LoVo (cell line): Measurements from ENCODE around the gene EXOSC2.

Experiments used
- DNase-seq: peaks from one replicate; pipeline ENCODE4 v3.0.0-alpha.2; 2016; ENCODE audit warnings: low spot score

Gene EXOSC2

GRCh38 chr9:130739081-130739480, 45.5 kb downstream of the EXOSC2 start:
- no peak for DNase-seq

- no peak for DNase-seq
Observed at GRCh38 chr9:130740218-130741023, 46.8 kb downstream of the EXOSC2 start.

- DNase-seq: no peak
Observed at GRCh38 chr9:130741024-130741305, 47.4 kb downstream of the EXOSC2 start.

- DNase-seq: no peak
Observed at GRCh38 chr9:130741831-130742449, 48.4 kb downstream of the EXOSC2 start.

- no peak for DNase-seq
Observed at GRCh38 chr9:130743656-130744055, 50.1 kb downstream of the EXOSC2 start.

GRCh38 chr9:130745210-130745800, 51.7 kb downstream of the EXOSC2 start:
- DNase-seq: no peak

- DNase-seq: no peak
Observed at GRCh38 chr9:130745829-130746228, 52.2 kb downstream of the EXOSC2 start.

GRCh38 chr9:130746434-130747212, 53.0 kb downstream of the EXOSC2 start:
- no peak for DNase-seq

- DNase-seq: no peak
Observed at GRCh38 chr9:130751631-130752355, 58.2 kb downstream of the EXOSC2 start.
